ENCODE data around the gene BRI3BP.

The BRI3BP gene

DNA sequence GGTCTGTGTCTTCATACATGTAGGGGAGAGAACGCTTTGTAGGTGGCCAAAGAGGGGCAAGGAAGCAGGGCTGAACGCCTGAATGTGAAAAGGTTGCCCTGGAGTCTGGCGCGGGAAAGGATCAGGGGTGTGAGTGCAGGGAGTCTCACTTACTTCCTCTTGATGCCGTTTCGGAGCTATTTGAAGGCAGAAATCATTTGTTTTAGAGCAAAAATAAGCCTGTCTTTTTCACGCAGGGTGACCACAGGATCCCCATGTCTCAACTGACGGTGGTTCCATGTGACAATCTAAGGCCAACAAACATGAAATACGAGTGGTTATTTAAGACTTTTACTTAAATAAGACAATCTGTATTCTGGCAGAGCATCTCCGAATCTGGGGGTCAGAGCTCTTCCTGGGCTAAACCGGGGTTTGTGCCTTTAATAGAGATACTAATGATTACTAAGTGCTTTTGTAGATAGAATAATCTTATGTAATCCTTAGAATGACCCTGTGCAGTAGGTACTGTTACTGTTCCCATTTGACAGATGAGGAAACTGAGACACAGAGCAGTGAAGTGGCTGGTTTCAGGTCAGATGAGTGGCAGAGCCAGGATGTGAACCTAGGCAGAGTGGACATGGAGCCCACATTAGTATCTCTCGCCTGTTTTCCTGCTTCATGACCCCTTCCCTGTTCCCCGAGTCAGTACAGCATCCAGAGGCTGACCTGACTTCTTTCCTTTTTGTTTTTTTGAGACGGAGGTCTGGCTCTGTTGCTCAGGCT is 1.9 kb downstream of the BRI3BP start:
- TF ChIP-seq ZFX (IDR thresholded peaks at IDR 0.05) (no peak), CTCF (conservative IDR thresholded peaks at IDR 0.05) (no peak)
- no peak overlapping the region; the same call in 1 of the 2 replicates for H3K27ac ChIP-seq

GRCh38 chr12:124998705-124999104 is 5.3 kb downstream of the BRI3BP start:
- TF ChIP-seq CTCF (conservative IDR thresholded peaks at IDR 0.05) = no peak
- no peak for TF ChIP-seq ZFX (IDR thresholded peaks at IDR 0.05)
- H3K27ac ChIP-seq = no peak overlapping the region

- TF ChIP-seq ZFX (IDR thresholded peaks at IDR 0.05) = no peak
- TF ChIP-seq CTCF (conservative IDR thresholded peaks at IDR 0.05) = no peak
- no peak overlapping the region for H3K27ac ChIP-seq
These were observed 8.2 kb downstream of the BRI3BP start for GRCh38 chr12:125001636-125002035.

DNA sequence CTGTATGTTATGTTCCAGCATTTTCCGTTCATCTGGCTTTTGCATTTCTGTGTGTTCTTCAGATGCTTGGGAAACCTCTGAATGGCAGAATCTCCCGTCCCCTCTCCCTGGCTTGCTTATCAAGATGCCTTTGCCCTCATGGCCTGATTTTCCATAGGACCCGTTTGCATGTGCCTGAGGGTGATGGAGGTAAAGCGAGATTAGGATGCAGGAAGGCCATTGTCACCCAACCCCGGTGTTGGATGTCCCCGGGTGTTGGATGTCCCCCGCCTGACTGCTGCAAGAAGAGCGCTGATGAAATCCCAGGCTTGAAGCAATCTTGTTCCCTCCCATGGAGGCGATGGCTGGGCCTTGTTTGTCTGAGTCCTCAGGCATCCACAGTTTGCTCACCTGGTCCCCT is 9.6 kb downstream of the BRI3BP start:
- TF ChIP-seq CTCF (conservative IDR thresholded peaks at IDR 0.05) = no peak
- no peak for TF ChIP-seq ZFX (IDR thresholded peaks at IDR 0.05)
- no peak overlapping the region for H3K27ac ChIP-seq

DNA sequence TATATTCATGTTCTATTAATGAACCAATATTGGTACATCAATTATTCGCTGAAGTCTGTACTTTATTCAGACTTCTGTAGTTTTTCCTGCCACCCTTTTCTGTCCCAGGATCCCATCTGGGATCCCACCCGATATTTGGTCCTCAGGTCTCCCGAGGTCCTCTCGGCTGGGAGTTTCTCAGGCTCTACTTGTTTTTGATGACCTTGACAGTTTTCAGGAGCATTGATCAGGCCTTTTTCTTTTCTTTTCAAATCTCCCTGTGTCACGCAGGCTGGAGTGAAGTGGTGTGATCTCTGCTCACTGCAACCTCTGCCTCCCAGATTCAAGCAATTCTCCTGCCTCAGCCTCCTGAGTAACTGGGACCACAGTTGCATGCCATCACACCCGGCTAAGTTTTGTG is 11.2 kb downstream of the BRI3BP start:
- H3K27ac ChIP-seq = no peak overlapping the region
- TF ChIP-seq ZFX (IDR thresholded peaks at IDR 0.05) = no peak
- TF ChIP-seq CTCF (conservative IDR thresholded peaks at IDR 0.05) = no peak

- no peak overlapping the region for H3K27ac ChIP-seq
- TF ChIP-seq CTCF (conservative IDR thresholded peaks at IDR 0.05) = no peak
- no peak for TF ChIP-seq ZFX (IDR thresholded peaks at IDR 0.05)
These were observed 12.2 kb downstream of the BRI3BP start for GRCh38 chr12:125005652-125006051.

DNA sequence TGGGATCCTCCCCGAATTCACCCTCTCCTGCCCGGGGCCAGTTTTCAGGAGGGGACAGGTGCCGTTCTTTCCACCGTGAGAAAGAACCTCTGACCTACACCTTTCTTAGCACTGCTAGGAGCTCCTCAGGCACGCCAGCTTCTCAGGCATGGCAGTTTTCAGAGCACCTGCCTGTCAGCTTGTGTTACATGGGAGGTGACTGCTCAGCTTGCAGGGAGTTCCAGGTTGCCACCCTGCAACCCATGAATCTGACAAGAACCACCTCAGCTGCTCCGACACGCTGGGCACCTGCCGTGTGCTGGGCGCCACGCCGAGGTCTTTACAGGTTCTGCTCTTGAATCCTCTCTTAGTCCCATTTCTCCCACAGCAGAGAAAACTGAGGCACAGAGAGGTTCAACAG is 12.9 kb downstream of the BRI3BP start:
- no peak overlapping the region for H3K27ac ChIP-seq
- no peak for TF ChIP-seq CTCF (conservative IDR thresholded peaks at IDR 0.05)
- no peak for TF ChIP-seq ZFX (IDR thresholded peaks at IDR 0.05)
